DOHH2 (cell line): ENCODE measurements around the gene FBLN2.

Experiments
- H3F3A ChIP-seq: fragments of 200-600 bp; sonication (generic), shearing (Covaris generic); 2 replicates; pipeline ENCODE4 v1.6.0; 2016; ENCODE audit warnings: antibody characterized with exemption, mild to moderate bottlenecking; ENCODE audit not compliant: control insufficient read depth, insufficient read depth
- H3K27ac ChIP-seq: fragments of 200-600 bp; sonication (generic); 2 replicates; pipeline ENCODE4 v1.5.1; 2014; ENCODE audit warnings: low read depth, mild to moderate bottlenecking, low read length, moderate library complexity
- H3K27me3 ChIP-seq: fragments of 200-600 bp; sonication (generic); 2 replicates; pipeline ENCODE4 v1.6.1; 2014; ENCODE audit warnings: mild to moderate bottlenecking, low read length, mixed read lengths; ENCODE audit not compliant: control insufficient read depth
- H3K36me3 ChIP-seq: fragments of 200-600 bp; sonication (generic); 2 replicates; pipeline ENCODE4 v1.6.1; 2014; ENCODE audit warnings: mild to moderate bottlenecking, low read length, moderate library complexity, mixed read lengths; ENCODE audit not compliant: control insufficient read depth
- H3K4me1 ChIP-seq: fragments of 200-600 bp; sonication (generic); 2 replicates; pipeline ENCODE4 v1.6.1; 2014; ENCODE audit warnings: mild to moderate bottlenecking, low read length, mixed read lengths; ENCODE audit not compliant: control insufficient read depth
- H3K4me2 ChIP-seq: fragments of 200-600 bp; sonication (generic); 2 replicates; pipeline ENCODE4 v1.6.0; 2014; ENCODE audit warnings: mild to moderate bottlenecking, low read length, moderate library complexity
- H3K4me3 ChIP-seq: fragments of 200-600 bp; sonication (generic); 2 replicates; pipeline ENCODE4 v1.5.1; 2014; ENCODE audit warnings: mild to moderate bottlenecking, low read length, mixed read lengths
- H3K79me2 ChIP-seq: fragments of 200-600 bp; sonication (generic); 2 replicates; pipeline ENCODE4 v1.6.1; 2014; ENCODE audit warnings: mild to moderate bottlenecking, low read length, mixed read lengths; ENCODE audit not compliant: control insufficient read depth
- H3K9me2 ChIP-seq: fragments of 200-600 bp; sonication (generic); replicated peaks from 2 replicates; pipeline ENCODE4 v1.6.1; 2014; ENCODE audit warnings: mild to moderate bottlenecking, low read length, mixed read lengths; ENCODE audit not compliant: control insufficient read depth
- H3K9me3 ChIP-seq: fragments of 200-600 bp; sonication (generic); 2 replicates; pipeline ENCODE4 v1.6.1; 2014; ENCODE audit warnings: antibody characterized with exemption, low read length, mixed read lengths; ENCODE audit not compliant: control insufficient read depth, insufficient read depth
- H4K20me1 ChIP-seq: fragments of 200-600 bp; sonication (generic); 2 replicates; pipeline ENCODE4 v1.6.0; 2014; ENCODE audit warnings: low read depth, mild to moderate bottlenecking, antibody characterized with exemption, low read length, moderate library complexity; ENCODE audit not compliant: control insufficient read depth, insufficient read depth
- CTCF ChIP-seq: fragments of 200-600 bp; sonication (generic); IDR thresholded peaks from one replicate; pipeline ENCODE4 v1.5.1; 2014; ENCODE audit warnings: antibody characterized with exemption, mild to moderate bottlenecking, low read depth, low read length; ENCODE audit not compliant: poor library complexity, severe bottlenecking
- EZH2phosphoT487 ChIP-seq: fragments of 200-600 bp; sonication (generic); IDR thresholded peaks from 2 replicates; pipeline ENCODE4 v1.6.1; 2017; ENCODE audit warnings: borderline replicate concordance, mild to moderate bottlenecking, antibody characterized with exemption, low read length, moderate library complexity, mixed read lengths

Gene FBLN2

GRCh38 chr3:13517253-13517977, 31.5 kb upstream of the FBLN2 start:
- Histone ChIP-seq H3K4me2 (no peak overlapping the region), H3F3A (no peaks in the 10 kb centered on the region), H3K4me3 (no peak overlapping the region), H3K27me3 (no peaks in the 10 kb centered on the region), H4K20me1 (no peaks in the 10 kb centered on the region), H3K9me3 (no peaks in the 10 kb centered on the region), H3K27ac (no peak overlapping the region), H3K79me2 (no peaks in the 10 kb centered on the region), H3K9me2 (no peaks in the 10 kb centered on the region), H3K4me1 (no peaks in the 10 kb centered on the region), H3K36me3 (no peaks in the 10 kb centered on the region)
- TF ChIP-seq CTCF (no peak), EZH2phosphoT487 (no peak)

- no peak overlapping the region for H3K4me2 ChIP-seq
- H4K20me1 ChIP-seq = no peaks in the 10 kb centered on the region
- no peaks in the 10 kb centered on the region for H3K36me3 ChIP-seq
- H3K4me1 ChIP-seq = no peaks in the 10 kb centered on the region
- H3K79me2 ChIP-seq = no peaks in the 10 kb centered on the region
- peaks cover under 1% of the 10 kb centered on the region; the same call in 1 of the 2 replicates for H3K27me3 ChIP-seq
- no peaks in the 10 kb centered on the region for H3K9me3 ChIP-seq
- TF ChIP-seq EZH2phosphoT487 (no peak), CTCF (no peak)
- no peaks in the 10 kb centered on the region for H3F3A ChIP-seq
- H3K4me3 ChIP-seq = no peak overlapping the region
- no peak overlapping the region for H3K27ac ChIP-seq
- H3K9me2 ChIP-seq = no peaks in the 10 kb centered on the region
Observed at GRCh38 chr3:13518516-13518953, 30.4 kb upstream of the FBLN2 start.

DNA sequence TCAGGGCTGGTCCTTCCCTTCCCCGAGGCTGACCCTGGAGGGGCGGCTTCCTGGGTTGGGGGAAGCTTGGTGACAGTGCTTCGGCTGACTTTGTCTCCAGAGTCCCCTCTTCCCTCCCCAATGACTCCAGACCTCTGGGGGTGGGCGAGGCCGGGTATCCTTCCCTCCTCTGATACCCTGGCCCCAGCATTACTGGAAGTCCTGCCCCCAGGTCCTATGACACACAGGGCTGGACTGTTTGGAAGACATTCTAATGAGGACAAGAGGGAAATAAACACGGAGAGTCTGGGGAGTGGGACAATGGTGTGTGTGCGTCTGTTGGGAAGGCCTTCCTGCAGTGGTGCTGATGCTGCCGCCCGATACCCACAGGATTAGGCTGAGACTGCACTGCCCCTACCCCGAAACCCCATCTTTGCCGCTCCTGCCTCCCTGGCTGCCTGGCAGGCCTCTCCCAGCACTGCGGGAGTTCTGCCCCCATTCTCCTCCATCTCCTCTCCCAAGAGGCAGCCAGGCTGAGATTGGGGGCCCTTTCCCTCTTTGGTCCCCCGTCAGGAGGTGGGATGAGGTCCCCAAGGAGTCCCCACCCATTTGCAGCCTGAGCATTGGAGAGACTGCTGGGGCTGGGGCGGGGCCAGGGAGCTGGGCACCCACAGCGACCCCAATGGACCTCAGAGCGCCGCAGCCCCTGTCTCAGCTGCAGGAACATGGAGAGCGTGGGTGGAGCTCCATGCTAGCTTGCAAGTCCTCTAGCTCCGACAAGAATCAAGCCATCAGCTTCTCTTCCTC, 29.7 kb upstream of the FBLN2 start:
- no peak overlapping the region for H3K27ac ChIP-seq
- TF ChIP-seq CTCF (no peak), EZH2phosphoT487 (no peak)
- H3K9me3 ChIP-seq = no peaks in the 10 kb centered on the region
- H3K36me3 ChIP-seq = no peaks in the 10 kb centered on the region
- no peak overlapping the region for H3K4me2 ChIP-seq
- H3K79me2 ChIP-seq = no peaks in the 10 kb centered on the region
- H3K27me3 ChIP-seq = peaks cover 3% of the 10 kb centered on the region; the same call in 1 of the 2 replicates
- H3K4me1 ChIP-seq = no peaks in the 10 kb centered on the region
- no peak overlapping the region for H3K4me3 ChIP-seq
- no peaks in the 10 kb centered on the region for H3F3A ChIP-seq
- no peaks in the 10 kb centered on the region for H3K9me2 ChIP-seq
- H4K20me1 ChIP-seq = no peaks in the 10 kb centered on the region
